ENCODE measurements around the gene FRAT2. TPM values are rescaled to one million over a fixed set of nuclear protein-coding genes. Genes with fewer than 3 reads are reported as not detected.

FRAT2 gene
- total RNA-seq, 1 donor from 2014 or later: 8.6 TPM

- intact Hi-C loops (cut with DNase I): no loop called here
- Histone ChIP-seq H3K4me3 (no peak overlapping the region), H3K36me3 (peaks cover 0 to 8% of the 10 kb centered on the region in 2 donors), H3K27ac (no peak overlapping the region), H3K4me1 (no peaks in the 10 kb centered on the region), H3K27me3 (no peaks in the 10 kb centered on the region), H3K9me3 (no peaks in the 10 kb centered on the region)
- TF ChIP-seq, protein P1, sequence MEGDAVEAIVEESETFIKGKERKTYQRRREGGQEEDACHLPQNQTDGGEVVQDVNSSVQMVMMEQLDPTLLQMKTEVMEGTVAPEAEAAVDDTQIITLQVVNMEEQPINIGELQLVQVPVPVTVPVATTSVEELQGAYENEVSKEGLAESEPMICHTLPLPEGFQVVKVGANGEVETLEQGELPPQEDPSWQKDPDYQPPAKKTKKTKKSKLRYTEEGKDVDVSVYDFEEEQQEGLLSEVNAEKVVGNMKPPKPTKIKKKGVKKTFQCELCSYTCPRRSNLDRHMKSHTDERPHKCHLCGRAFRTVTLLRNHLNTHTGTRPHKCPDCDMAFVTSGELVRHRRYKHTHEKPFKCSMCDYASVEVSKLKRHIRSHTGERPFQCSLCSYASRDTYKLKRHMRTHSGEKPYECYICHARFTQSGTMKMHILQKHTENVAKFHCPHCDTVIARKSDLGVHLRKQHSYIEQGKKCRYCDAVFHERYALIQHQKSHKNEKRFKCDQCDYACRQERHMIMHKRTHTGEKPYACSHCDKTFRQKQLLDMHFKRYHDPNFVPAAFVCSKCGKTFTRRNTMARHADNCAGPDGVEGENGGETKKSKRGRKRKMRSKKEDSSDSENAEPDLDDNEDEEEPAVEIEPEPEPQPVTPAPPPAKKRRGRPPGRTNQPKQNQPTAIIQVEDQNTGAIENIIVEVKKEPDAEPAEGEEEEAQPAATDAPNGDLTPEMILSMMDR (IDR thresholded peaks at IDR 0.05): no peak
- no peak for TF ChIP-seq POLR2A (IDR thresholded peaks at IDR 0.05)
- TF ChIP-seq POLR2AphosphoS5 (IDR thresholded peaks at IDR 0.05; ENCODE audit: insufficient read depth in 1 of 2, low read depth in 1 of 2): no peak
- DNase-seq (ENCODE audit: extremely low spot score in 2 of 2): no peak
Observed at GRCh38 chr10:97362310-97363033, 27.9 kb upstream of the FRAT2 start.

GRCh38 chr10:97361537-97361901 is 27.0 kb upstream of the FRAT2 start:
- intact Hi-C loops (cut with DNase I): no loop called here
- Histone ChIP-seq H3K27me3 (no peaks in the 10 kb centered on the region), H3K4me3 (no peak overlapping the region), H3K4me1 (no peaks in the 10 kb centered on the region), H3K36me3 (peaks cover 0 to 8% of the 10 kb centered on the region in 2 donors), H3K27ac (no peak overlapping the region), H3K9me3 (no peaks in the 10 kb centered on the region)
- no peak for DNase-seq (ENCODE audit: extremely low spot score in 2 of 2)
- TF ChIP-seq POLR2AphosphoS5 (IDR thresholded peaks at IDR 0.05; ENCODE audit: insufficient read depth in 1 of 2, low read depth in 1 of 2) (no peak), POLR2A (IDR thresholded peaks at IDR 0.05) (no peak)
- TF ChIP-seq, protein P1 (IDR thresholded peaks at IDR 0.05): no peak

DNA sequence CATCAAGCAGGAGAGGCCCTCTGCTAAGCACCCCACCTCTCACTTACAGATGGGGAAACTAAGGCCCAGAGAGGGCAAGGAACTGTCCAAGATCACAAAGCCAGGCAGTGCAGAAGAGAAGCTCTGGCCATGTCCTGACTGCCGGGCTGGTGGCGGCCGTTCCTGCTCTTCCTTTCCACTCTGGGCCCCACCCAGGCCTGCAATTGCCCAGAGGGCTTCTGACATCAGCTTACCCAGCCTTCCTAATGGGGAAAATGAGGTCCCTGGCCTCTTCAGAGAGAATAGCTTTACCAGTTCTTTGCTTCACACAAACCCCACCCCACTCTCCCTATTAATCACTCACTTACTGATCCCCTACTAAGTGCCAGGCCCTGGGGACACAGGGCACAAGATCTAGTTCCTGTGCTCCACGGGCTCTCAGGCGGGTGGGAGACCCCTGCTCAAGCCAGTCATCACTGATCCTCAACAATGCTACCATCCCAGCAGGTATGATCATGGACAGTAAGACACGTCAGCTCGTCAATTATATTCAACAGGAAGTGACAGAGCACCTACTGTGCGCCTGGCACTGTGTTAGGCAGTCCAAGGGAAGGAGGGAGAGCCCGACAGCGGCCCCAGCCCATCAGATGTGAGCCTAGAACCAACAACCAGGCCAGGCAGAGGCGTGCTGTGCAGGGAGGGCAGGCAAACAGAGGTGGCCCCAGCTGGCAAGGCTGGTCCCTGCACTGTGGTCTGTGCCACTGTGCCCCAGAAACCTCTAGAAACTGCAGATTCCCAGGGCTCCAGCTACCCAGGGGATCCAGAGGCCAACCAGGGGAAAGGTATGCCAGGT is 26.4 kb upstream of the FRAT2 start:
- no peak overlapping the region for H3K4me3 ChIP-seq
- no peak overlapping the region for H3K27ac ChIP-seq
- no peaks in the 10 kb centered on the region for H3K4me1 ChIP-seq
- peaks cover 0 to 3% of the 10 kb centered on the region in 2 donors for H3K36me3 ChIP-seq
- H3K9me3 ChIP-seq: no peaks in the 10 kb centered on the region
- TF ChIP-seq, protein P1 (IDR thresholded peaks at IDR 0.05): no peak
- TF ChIP-seq POLR2AphosphoS5 (IDR thresholded peaks at IDR 0.05; ENCODE audit: insufficient read depth in 1 of 2, low read depth in 1 of 2) (no peak), POLR2A (IDR thresholded peaks at IDR 0.05) (no peak)
- DNase-seq (ENCODE audit: extremely low spot score in 2 of 2): no peak
- no peaks in the 10 kb centered on the region for H3K27me3 ChIP-seq
- intact Hi-C loops (cut with DNase I): no loop called here

DNA sequence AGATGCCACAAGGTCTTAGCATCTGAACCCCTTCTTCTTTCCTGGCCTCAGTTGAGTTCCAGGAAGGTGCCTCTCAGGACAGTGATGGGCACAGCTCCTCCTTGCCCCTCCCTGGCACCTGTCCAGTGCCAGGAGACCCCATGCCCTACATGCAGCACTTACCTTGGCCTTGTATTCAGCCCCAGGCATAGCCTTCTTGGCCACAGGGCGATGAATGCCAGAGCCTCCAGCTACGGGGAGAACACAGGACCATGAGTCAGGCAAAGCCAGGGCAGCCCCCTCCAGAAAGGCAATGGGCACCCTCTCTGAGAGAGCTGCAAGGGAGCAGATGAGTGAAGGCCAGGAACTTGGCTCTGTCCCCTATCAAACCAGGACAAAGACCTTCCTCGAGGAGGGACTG is 24.3 kb upstream of the FRAT2 start:
- H3K36me3 ChIP-seq: no peaks in the 10 kb centered on the region
- intact Hi-C loops (cut with DNase I): no loop called here
- no peak for TF ChIP-seq POLR2A (IDR thresholded peaks at IDR 0.05)
- no peak for TF ChIP-seq POLR2AphosphoS5 (IDR thresholded peaks at IDR 0.05; ENCODE audit: insufficient read depth in 1 of 2, low read depth in 1 of 2)

DNA sequence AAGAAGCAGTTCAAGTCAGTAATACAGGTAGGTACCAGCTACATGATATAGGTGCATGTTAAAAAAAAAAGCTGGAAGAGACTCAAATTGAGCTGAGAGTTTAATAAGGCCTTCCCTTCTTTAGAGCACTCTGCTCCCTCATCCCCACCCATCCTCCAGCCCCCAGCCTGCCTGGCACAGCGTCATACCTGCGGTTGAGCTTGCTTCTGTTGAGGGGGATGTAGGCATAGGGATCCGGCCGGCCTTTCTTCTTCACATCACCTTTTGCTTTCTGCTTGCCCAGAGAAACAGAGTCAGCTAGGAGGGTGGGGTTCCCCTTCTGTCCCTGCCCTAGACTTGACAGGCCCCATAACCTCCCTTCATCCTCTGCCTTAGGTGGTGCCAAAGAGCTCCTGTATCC is 23.8 kb upstream of the FRAT2 start:
- intact Hi-C loops (cut with DNase I): no loop called here
- no peaks in the 10 kb centered on the region for H3K36me3 ChIP-seq

More for the DNA sequence above, 24.3 kb upstream of the FRAT2 start:
- no peaks in the 10 kb centered on the region for H3K4me1 ChIP-seq
- DNase-seq (ENCODE audit: extremely low spot score in 2 of 2): no peak
- no peaks in the 10 kb centered on the region for H3K9me3 ChIP-seq
- H3K4me3 ChIP-seq: no peak overlapping the region
- no peak overlapping the region for H3K27ac ChIP-seq
- no peaks in the 10 kb centered on the region for H3K27me3 ChIP-seq

More for the DNA sequence above, 23.8 kb upstream of the FRAT2 start:
- TF ChIP-seq, protein P1 (IDR thresholded peaks at IDR 0.05): no peak
- no peak for TF ChIP-seq POLR2A (IDR thresholded peaks at IDR 0.05)
- no peak for TF ChIP-seq POLR2AphosphoS5 (IDR thresholded peaks at IDR 0.05; ENCODE audit: insufficient read depth in 1 of 2, low read depth in 1 of 2)
- Histone ChIP-seq H3K27ac (no peak overlapping the region), H3K9me3 (no peaks in the 10 kb centered on the region), H3K4me3 (no peak overlapping the region), H3K4me1 (no peaks in the 10 kb centered on the region), H3K27me3 (no peaks in the 10 kb centered on the region)
- DNase-seq (ENCODE audit: extremely low spot score in 2 of 2): no peak
